Measurements from ENCODE around the gene C1R. TPM values are rescaled to one million over a fixed set of nuclear protein-coding genes. Genes with fewer than 3 reads are reported as not detected.

C1R gene
- total and polyA plus RNA-seq, 2 of the 8 experiments (the other 6 are each of a cell fraction or from before 2014, with no cell fraction given), result 6.9 to 16.3 TPM

DNA sequence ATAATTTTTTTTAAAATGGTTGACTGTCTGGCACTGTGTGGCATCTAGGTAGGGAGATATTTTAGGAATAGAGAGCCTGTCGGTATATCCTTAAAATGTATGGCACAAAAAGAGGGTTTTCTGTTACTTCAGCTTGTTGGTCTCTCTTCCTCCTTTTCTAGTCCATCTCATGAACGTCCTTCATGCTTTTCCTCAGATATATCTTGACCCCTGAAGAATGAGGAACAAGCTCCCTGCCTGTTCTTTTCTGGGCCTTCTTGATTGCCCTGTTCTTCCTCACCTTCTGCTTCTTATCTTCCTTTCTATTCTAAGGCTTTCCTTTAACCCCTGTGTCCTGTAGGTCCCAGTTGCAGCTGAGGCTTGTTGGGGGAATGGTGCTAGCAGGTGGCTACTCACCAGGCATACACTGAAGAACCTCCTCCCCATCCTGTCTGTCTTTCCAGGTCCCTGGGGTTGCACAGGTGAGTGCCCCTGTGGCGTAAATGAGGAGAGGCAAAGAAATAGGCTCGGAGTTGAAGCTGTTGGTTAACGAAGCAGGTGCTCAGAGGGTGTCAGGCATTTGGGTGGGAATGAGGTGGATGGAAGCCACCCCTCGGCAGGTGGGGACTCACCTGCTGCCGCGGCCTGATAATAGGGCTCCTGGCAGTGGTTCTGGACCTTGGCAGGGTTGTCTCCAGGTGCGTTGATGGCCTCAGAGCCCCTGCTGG is 7.2 kb upstream of the C1R start (continued):
- no peak for TF ChIP-seq RAD21 (IDR thresholded peaks at IDR 0.05 in 1 of 2, conservative IDR thresholded peaks at IDR 0.05 in 1 of 2; ENCODE audit: low read depth in 2 of 2, low read length in 2 of 2)
- no peak for TF ChIP-seq BCL11A (IDR thresholded peaks at IDR 0.05; ENCODE audit: low read depth in 2 of 2, low read length in 2 of 2)
- no peak for TF ChIP-seq FOSL1 (IDR thresholded peaks at IDR 0.05; ENCODE audit: insufficient read depth, low read depth, low read length)
- TF ChIP-seq EGR1 (IDR thresholded peaks at IDR 0.05; ENCODE audit: borderline replicate concordance, low read depth, low read length), result no peak
- no peak for TF ChIP-seq JUND (IDR thresholded peaks at IDR 0.05; ENCODE audit: low read length)
- no peak for TF ChIP-seq NRF1 (IDR thresholded peaks at IDR 0.05; ENCODE audit: low read depth, low read length)
- TF ChIP-seq CHD7 (IDR thresholded peaks at IDR 0.05; ENCODE audit: insufficient replicate concordance, low read length), result no peak
